Vagina (tissue), 2 donors: ENCODE measurements around the gene SLC11A2. TPM values are rescaled to one million over a fixed set of nuclear protein-coding genes. Genes with fewer than 3 reads are reported as not detected.
"Not testable (repeated sequence)": the region's sequence is repeated elsewhere in the genome, so short reads cannot be mapped to it uniquely, and the experiment has no call there.

ENCODE experiments used
- DNase-seq, 2 donors: peaks; one replicate each; pipeline ENCODE4 v3.0.0-alpha.2; 2017; ENCODE audit errors: extremely low spot score in 2 of 2
- H3K27ac ChIP-seq: fragments of 200-600 bp; sonication (generic); one replicate; pipeline ENCODE4 v1.5.1; 2019
- H3K27me3 ChIP-seq: fragments of 200-600 bp; sonication (generic); one replicate; pipeline ENCODE4 v1.5.1; 2019
- H3K36me3 ChIP-seq, 2 donors: fragments of 200-600 bp; sonication (generic); one replicate each; pipeline ENCODE4 v1.5.1; 2017 to 2019
- H3K4me1 ChIP-seq: fragments of 200-600 bp; sonication (generic); one replicate; pipeline ENCODE4 v1.5.1; 2019
- H3K4me3 ChIP-seq, 2 donors: fragments of 200-600 bp; sonication (generic); 1 replicate in 1 of 2; 2 replicates in 1 of 2; pipeline ENCODE4 v1.5.1; 2016 to 2019
- H3K9me3 ChIP-seq: fragments of 200-600 bp; sonication (generic); one replicate; pipeline ENCODE4 v1.5.1; 2019
- POLR2A ChIP-seq, 2 donors: fragments of 450-650 bp; IDR thresholded peaks; one replicate each; pipeline ENCODE4 v1.6.1; 2017; ENCODE audit warnings: antibody characterized with exemption in 2 of 2, mild to moderate bottlenecking in 2 of 2, moderate library complexity in 2 of 2
- POLR2AphosphoS5 ChIP-seq, 2 donors: sonication (generic); formaldehyde crosslinking; IDR thresholded peaks; one replicate each; pipeline ENCODE4 v1.9.0; 2017; ENCODE audit warnings: antibody characterized with exemption in 2 of 2, mild to moderate bottlenecking in 2 of 2, low read depth in 1 of 2; ENCODE audit not compliant: insufficient read depth in 1 of 2
- intact Hi-C: fragments of 100-400 bp; cut with DNase I; formaldehyde crosslinking; loops from one replicate; pipeline ENCODE4 v1.15.1; 2023
- total RNA-seq: library from RNA; depleted of rRNA; stranded (reverse); fragments of >200 nt; gene quantifications from one replicate; pipeline ENCODE4 v1.2.3, GENCODE V29; 2016
- TF ChIP-seq, protein P1 (sequence below), 3 experiments: fragments of 450-650 bp in 2 of 3; fragments of 200-600 bp in 1 of 3; sonication (generic) in 1 of 3; IDR thresholded peaks; one replicate each; pipeline ENCODE4 v1.5.1; 2017 to 2019; ENCODE audit warnings: antibody characterized with exemption in 3 of 3, mild to moderate bottlenecking in 2 of 3, moderate library complexity in 2 of 3

The SLC11A2 gene
- total RNA-seq, 1 donor from 2014 or later: 40.8 TPM

DNA sequence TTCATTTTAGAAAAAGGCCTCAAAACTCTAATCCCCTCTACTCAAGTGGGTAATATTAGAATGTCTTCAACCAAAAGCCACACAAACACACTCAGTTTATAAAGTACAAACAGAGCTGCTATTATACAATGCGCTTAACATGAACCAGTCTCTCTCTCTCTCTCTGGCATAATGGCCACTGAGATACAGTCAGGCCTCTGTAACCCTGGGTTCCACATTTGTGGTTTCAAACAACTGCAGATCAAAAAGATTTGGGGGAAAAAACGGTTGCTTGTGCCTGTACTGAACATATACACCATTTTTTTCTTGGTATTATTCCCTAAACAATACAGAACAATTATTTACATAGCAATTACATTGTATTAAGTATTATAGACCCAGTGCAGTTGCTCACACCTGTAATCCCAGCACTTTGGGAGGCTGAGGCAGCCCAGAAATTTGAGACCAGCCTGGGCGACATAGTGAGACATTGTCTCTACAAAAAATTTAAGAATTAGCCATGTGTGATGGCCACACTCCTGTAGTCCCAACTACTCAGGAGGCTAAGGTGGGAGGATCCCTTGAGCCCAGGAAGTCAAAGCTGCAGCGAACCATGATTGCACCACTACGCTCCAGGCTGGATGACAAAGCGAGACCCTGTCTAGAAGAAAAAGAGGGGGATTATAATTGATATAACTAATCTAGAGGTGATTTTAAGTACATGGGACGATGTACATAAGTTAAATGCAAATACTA, 5.6 kb downstream of the SLC11A2 start:
- no peak overlapping the region for H3K27ac ChIP-seq
- no peak for TF ChIP-seq POLR2A (IDR thresholded peaks at IDR 0.05)
- TF ChIP-seq, protein P1, sequence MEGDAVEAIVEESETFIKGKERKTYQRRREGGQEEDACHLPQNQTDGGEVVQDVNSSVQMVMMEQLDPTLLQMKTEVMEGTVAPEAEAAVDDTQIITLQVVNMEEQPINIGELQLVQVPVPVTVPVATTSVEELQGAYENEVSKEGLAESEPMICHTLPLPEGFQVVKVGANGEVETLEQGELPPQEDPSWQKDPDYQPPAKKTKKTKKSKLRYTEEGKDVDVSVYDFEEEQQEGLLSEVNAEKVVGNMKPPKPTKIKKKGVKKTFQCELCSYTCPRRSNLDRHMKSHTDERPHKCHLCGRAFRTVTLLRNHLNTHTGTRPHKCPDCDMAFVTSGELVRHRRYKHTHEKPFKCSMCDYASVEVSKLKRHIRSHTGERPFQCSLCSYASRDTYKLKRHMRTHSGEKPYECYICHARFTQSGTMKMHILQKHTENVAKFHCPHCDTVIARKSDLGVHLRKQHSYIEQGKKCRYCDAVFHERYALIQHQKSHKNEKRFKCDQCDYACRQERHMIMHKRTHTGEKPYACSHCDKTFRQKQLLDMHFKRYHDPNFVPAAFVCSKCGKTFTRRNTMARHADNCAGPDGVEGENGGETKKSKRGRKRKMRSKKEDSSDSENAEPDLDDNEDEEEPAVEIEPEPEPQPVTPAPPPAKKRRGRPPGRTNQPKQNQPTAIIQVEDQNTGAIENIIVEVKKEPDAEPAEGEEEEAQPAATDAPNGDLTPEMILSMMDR (IDR thresholded peaks at IDR 0.05): no peak
- TF ChIP-seq POLR2AphosphoS5 (IDR thresholded peaks at IDR 0.05; ENCODE audit: insufficient read depth in 1 of 2, low read depth in 1 of 2): no peak
- no peaks in the 10 kb centered on the region for H3K27me3 ChIP-seq
- intact Hi-C loops: loop anchor here (10.0 kb wide), 1 partner anchor 1964 kb away; no protein-coding TSS in a partner anchor
- peaks cover 26% of the 10 kb centered on the region for H3K4me1 ChIP-seq
- no peaks in the 10 kb centered on the region for H3K9me3 ChIP-seq
- no peaks in the 10 kb centered on the region for H3K36me3 ChIP-seq
- DNase-seq: no peak
- H3K4me3 ChIP-seq: no peak overlapping the region

- intact Hi-C loops: loop anchor here (10.0 kb wide), 1 partner anchor 1965 kb away; no protein-coding TSS in a partner anchor
- H3K4me3 ChIP-seq: no peak overlapping the region
- H3K36me3 ChIP-seq: no peaks in the 10 kb centered on the region
- no peak for DNase-seq
- no peaks in the 10 kb centered on the region for H3K9me3 ChIP-seq
- TF ChIP-seq, protein P1 (IDR thresholded peaks at IDR 0.05): no peak
- TF ChIP-seq POLR2AphosphoS5 (IDR thresholded peaks at IDR 0.05; ENCODE audit: insufficient read depth in 1 of 2, low read depth in 1 of 2): no peak
- no peak for TF ChIP-seq POLR2A (IDR thresholded peaks at IDR 0.05)
- peaks cover 23% of the 10 kb centered on the region for H3K4me1 ChIP-seq
- H3K27ac ChIP-seq: no peak overlapping the region
- H3K27me3 ChIP-seq: no peaks in the 10 kb centered on the region
Measured at GRCh38 chr12:51019927-51020326, 6.3 kb downstream of the SLC11A2 start.

- H3K27ac ChIP-seq: no peak overlapping the region
- intact Hi-C loops: no loop called here
- peaks cover 16% of the 10 kb centered on the region for H3K4me1 ChIP-seq
- TF ChIP-seq, protein P1 (IDR thresholded peaks at IDR 0.05): no peak
- TF ChIP-seq POLR2AphosphoS5 (IDR thresholded peaks at IDR 0.05; ENCODE audit: insufficient read depth in 1 of 2, low read depth in 1 of 2): no peak
- no peak for TF ChIP-seq POLR2A (IDR thresholded peaks at IDR 0.05)
- DNase-seq: no peak
- no peak overlapping the region for H3K4me3 ChIP-seq
- H3K9me3 ChIP-seq: no peaks in the 10 kb centered on the region
- H3K36me3 ChIP-seq: no peaks in the 10 kb centered on the region
- no peaks in the 10 kb centered on the region for H3K27me3 ChIP-seq
Measured at GRCh38 chr12:51018956-51019355, 7.2 kb downstream of the SLC11A2 start.

- H3K36me3 ChIP-seq: no peaks in the 10 kb centered on the region
- intact Hi-C loops: no loop called here
- H3K9me3 ChIP-seq: no peaks in the 10 kb centered on the region
- no peak for DNase-seq
- peaks cover 19% of the 10 kb centered on the region for H3K4me1 ChIP-seq
- no peak overlapping the region for H3K27ac ChIP-seq
- no peaks in the 10 kb centered on the region for H3K27me3 ChIP-seq
- H3K4me3 ChIP-seq: no peak overlapping the region
- TF ChIP-seq POLR2AphosphoS5 (IDR thresholded peaks at IDR 0.05; ENCODE audit: insufficient read depth in 1 of 2, low read depth in 1 of 2): no peak
- TF ChIP-seq, protein P1 (IDR thresholded peaks at IDR 0.05): no peak
- no peak for TF ChIP-seq POLR2A (IDR thresholded peaks at IDR 0.05)
Measured at GRCh38 chr12:51017452-51017851, 8.7 kb downstream of the SLC11A2 start.

DNA sequence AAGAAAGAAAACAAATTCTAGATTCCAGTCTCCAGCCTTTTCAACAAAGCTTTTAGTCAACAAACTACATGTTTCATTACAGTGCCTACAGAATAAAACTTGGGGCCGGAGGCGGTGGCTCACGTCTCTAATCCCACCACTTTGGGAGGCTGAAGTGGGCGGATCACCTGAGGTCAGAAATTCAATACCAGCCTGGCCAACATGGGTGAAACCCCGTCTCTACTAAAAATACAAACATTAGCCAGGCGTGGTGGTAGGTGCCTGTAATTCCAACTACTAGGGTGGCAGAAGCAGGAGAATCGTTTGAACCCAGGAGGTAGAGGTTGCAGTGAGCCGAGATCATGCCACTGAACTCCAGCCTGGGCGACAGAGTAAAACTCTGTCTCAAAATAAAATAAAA, 11.7 kb downstream of the SLC11A2 start:
- DNase-seq, intact Hi-C loops, H3K27ac ChIP-seq, H3K9me3 ChIP-seq, H3K36me3 ChIP-seq, H3K27me3 ChIP-seq, H3K4me3 ChIP-seq: not testable (repeated sequence)
- peaks cover 37% of the 10 kb centered on the region for H3K4me1 ChIP-seq
